ENCODE results near the gene PDZD4.

PDZD4 gene

DNA sequence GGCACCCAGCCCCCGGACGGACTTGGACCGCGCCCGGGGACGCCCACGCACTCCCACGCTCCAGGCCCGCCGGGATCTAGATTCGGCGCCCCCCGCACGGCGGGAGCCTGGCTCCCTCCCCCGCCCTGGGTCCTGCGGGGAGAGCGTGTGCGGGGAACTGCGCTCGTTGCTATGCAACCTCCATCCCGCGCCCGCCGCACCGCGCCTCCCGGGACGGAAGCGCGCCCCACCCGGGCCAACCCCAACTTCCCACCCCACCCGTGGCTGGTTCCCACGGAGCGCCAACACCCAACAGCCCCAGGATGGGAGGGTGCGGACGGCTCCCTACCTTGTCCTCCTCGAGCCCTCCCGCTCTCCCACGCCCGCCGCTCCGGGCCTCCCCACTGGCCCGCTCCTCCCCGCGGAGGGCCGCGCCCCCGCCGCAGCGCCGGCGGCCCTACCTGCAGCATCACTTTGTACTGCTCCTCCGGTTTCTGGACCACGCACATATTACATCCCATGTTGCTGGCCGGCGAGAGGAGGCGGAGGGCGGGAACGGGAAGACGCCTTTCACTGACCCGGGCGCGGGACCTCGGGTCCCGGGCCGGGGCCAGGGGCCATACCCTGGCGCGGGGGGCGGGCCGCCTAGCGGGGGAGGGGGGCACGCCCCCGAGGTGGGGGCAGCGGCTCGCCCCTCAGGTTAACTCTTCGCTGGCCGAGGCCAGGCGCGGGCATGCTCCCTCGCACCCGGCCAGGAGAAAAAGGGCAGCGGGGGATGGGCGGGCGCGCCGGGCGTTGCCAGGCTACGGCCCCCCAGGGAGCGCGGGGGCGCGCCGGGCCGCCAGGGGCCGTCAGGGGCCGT, at the start of gene PDZD4:
Gene PDZD4, minus strand, starts transcription at position 746 of the 841 bp plus-strand sequence. Its CDS starts 246 bp downstream, at position 500.
- TF ChIP-seq, protein P1, sequence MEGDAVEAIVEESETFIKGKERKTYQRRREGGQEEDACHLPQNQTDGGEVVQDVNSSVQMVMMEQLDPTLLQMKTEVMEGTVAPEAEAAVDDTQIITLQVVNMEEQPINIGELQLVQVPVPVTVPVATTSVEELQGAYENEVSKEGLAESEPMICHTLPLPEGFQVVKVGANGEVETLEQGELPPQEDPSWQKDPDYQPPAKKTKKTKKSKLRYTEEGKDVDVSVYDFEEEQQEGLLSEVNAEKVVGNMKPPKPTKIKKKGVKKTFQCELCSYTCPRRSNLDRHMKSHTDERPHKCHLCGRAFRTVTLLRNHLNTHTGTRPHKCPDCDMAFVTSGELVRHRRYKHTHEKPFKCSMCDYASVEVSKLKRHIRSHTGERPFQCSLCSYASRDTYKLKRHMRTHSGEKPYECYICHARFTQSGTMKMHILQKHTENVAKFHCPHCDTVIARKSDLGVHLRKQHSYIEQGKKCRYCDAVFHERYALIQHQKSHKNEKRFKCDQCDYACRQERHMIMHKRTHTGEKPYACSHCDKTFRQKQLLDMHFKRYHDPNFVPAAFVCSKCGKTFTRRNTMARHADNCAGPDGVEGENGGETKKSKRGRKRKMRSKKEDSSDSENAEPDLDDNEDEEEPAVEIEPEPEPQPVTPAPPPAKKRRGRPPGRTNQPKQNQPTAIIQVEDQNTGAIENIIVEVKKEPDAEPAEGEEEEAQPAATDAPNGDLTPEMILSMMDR (IDR thresholded peaks at IDR 0.05; ENCODE audit: insufficient read depth, low read length, poor library complexity, severe bottlenecking): no peak

DNA sequence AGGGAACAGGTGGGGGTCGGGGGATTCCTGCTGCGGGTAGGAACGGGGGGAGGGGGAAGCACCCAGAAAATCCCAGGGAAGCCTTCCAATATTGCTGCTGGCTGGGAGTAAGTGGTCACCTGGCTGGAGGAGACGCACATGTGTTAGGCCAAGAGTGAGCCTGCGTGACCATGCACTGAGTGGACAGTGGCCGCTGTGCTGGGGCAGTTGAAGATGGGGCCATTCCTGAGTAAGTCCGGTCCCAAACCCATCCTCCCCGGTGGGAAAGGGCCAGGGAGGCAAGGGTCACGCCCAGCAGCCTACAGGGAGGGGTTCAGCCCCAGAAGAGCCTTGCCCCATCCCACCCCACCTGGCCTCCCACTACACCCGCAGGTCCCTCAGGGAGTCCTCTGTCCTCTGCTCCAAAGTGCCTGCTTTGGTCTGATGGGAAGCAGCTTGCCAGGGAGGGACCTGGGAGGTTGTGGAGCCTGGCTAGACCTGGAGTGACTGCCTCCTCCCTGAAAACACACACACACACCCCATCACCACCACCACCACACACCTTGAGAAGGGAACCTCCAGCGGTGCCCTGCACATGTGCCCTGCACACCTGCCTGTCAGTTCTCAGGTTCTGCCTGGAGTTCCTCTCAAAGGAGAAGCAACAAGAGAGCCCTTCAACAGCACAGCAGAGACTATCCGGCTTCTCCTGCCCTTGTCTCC, 49.5 kb upstream of the PDZD4 start:
- DNase-seq (ENCODE audit: extremely low read depth, insufficient read length): no peak
- peaks cover under 1% of the 10 kb centered on the region; the same call in 1 of the 2 replicates for H3K27me3 ChIP-seq (replicated peaks; ENCODE audit: control insufficient read depth, insufficient read depth, low read length)
- H3K4me3 ChIP-seq (replicated peaks; ENCODE audit: low read depth, low read length): no peak overlapping the region
- TF ChIP-seq, protein P1 (IDR thresholded peaks at IDR 0.05; ENCODE audit: insufficient read depth, low read length, poor library complexity, severe bottlenecking): no peak
- H3K36me3 ChIP-seq (ENCODE audit: control insufficient read depth, insufficient read depth, low read length): no peaks in the 10 kb centered on the region

More for the DNA sequence above, at the start of gene PDZD4:
- no peak within 1 kb of the TSS for H3K4me3 ChIP-seq (replicated peaks; ENCODE audit: low read depth, low read length)
- no peaks in the 10 kb centered on the region for H3K36me3 ChIP-seq (ENCODE audit: control insufficient read depth, insufficient read depth, low read length)
- no peaks in the 10 kb centered on the region; the same call in 1 of the 2 replicates for H3K27me3 ChIP-seq (replicated peaks; ENCODE audit: control insufficient read depth, insufficient read depth, low read length)
- no peak for DNase-seq (ENCODE audit: extremely low read depth, insufficient read length)

DNA sequence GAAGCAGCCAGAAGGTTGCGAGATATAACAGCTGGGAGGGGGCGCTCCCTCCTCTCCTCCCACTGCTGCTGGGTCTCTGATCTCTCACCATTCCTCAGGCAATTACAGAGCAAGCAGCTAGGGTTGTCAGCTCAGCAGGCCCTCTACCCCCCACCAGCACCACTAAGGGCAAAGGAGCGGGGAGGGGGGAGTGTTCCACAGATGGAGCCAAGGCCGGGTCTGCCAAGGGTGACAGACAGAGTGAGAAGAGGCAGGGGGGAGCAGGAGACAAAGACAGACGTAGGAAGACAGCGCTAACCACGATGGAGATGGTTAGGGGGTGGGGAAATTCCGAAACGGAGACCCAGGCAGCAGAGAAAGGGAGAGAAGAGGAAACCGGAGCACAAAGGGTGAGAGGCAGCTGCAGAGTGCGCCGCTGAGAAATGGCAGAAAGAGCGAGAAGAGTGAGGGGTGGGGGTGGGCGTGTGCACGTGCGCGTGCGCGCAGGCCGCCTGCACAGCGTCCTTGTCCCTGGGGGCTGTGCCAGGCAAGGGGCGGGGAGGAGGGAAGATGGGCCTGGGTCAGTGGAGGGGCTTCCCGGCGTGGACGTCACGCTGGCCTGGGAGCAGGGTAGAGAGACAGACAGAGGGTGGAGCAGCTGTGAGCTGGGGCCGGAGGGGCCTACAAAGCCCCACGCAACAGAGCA, 48.8 kb upstream of the PDZD4 start:
- Histone ChIP-seq H3K36me3 (ENCODE audit: control insufficient read depth, insufficient read depth, low read length) (no peaks in the 10 kb centered on the region), H3K4me3 (replicated peaks; ENCODE audit: low read depth, low read length) (no peak overlapping the region), H3K27me3 (replicated peaks; ENCODE audit: control insufficient read depth, insufficient read depth, low read length) (no peaks in the 10 kb centered on the region; the same call in 1 of the 2 replicates)
- DNase-seq (ENCODE audit: extremely low read depth, insufficient read length): no peak
- TF ChIP-seq, protein P1 (IDR thresholded peaks at IDR 0.05; ENCODE audit: insufficient read depth, low read length, poor library complexity, severe bottlenecking): no peak

DNA sequence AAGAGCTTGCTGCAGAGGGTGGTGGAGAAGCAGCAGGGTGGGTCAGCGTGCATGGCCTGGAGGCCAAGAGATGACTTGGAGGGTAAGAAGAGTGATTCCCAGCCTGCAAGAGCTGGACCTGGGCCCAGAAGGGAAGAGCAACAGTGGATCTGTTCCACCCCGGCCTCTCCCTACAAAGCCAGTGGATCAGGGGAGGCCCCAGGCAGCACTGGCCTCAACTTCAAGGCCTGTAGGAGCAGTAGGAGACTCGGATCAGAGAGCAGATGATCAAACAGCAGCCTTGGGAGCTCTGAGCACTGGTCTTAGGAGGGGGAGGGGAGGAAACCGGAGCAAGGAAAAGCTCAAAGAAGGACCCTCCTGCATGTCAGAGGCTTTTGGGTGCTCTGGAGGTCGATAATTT, 48.0 kb upstream of the PDZD4 start:
- H3K36me3 ChIP-seq (ENCODE audit: control insufficient read depth, insufficient read depth, low read length): no peaks in the 10 kb centered on the region
- H3K27me3 ChIP-seq (replicated peaks; ENCODE audit: control insufficient read depth, insufficient read depth, low read length): no peaks in the 10 kb centered on the region; the same call in 1 of the 2 replicates
- no peak for DNase-seq (ENCODE audit: extremely low read depth, insufficient read length)
- no peak overlapping the region for H3K4me3 ChIP-seq (replicated peaks; ENCODE audit: low read depth, low read length)
- TF ChIP-seq, protein P1 (IDR thresholded peaks at IDR 0.05; ENCODE audit: insufficient read depth, low read length, poor library complexity, severe bottlenecking): no peak

DNA sequence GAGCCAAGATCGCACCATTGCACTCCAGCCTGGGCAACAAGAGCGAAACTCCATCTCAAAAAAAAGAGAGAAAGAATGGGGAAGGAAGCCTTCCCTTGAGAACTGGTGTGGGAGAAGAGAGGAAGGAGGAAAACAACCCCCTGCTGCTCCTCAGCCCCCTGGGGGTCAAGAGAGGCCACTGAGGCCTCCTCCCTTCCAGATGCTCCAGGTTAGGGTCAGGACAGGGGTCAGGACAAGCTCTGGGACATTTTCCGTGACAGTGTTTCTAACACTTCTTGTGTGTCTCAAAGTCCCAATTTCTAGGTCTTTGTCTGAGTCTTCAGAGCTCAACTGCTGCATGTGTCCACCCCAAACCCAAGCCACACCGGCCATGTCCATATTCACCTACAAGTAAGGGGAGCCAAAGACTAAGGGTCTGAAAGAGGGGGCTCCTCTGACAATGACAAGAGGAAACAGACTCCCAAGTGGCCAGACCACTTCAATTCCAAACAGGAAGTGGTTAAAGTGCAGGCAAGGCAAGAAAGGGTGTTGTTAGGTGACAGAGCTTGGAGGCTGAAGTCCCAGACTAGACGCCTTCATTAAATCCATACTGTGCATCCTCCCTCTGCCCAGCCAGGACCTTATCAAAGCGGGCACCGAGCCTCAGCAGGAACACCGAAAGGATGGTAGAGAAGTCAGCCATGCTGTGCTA, 47.4 kb upstream of the PDZD4 start:
- Histone ChIP-seq H3K36me3 (ENCODE audit: control insufficient read depth, insufficient read depth, low read length) (no peaks in the 10 kb centered on the region), H3K27me3 (replicated peaks; ENCODE audit: control insufficient read depth, insufficient read depth, low read length) (no peaks in the 10 kb centered on the region; the same call in 1 of the 2 replicates)
- TF ChIP-seq, protein P1 (IDR thresholded peaks at IDR 0.05; ENCODE audit: insufficient read depth, low read length, poor library complexity, severe bottlenecking): no peak

More for the DNA sequence above, 47.4 kb upstream of the PDZD4 start:
- no peak for DNase-seq (ENCODE audit: extremely low read depth, insufficient read length)
- H3K4me3 ChIP-seq (replicated peaks; ENCODE audit: low read depth, low read length): no peak overlapping the region

Measured in GM06990 (cell line).